H1 (cell line): ENCODE measurements around the gene SMTN. TPM values are rescaled to one million over a fixed set of nuclear protein-coding genes. Genes with fewer than 3 reads are reported as not detected.

Experiments used
- CTCF ChIA-PET: fragments of 300-600 bp; sonication (Branson Sonifier 250); formaldehyde crosslinking; loops from one replicate; lab custom pipeline; 2021; ENCODE audit not compliant: partially characterized antibody; lab: Charles Lee
- POLR2A ChIA-PET: fragments of 300-600 bp; sonication (Branson Sonifier 250); formaldehyde crosslinking; loops from one replicate; lab custom pipeline; 2021; ENCODE audit warnings: inconsistent platforms; ENCODE audit not compliant: partially characterized antibody; lab: Charles Lee
- DNase-seq, 2 experiments: peaks; one replicate each; pipeline versions ENCODE4 v3.0.0 to v3.0.0-alpha.2; 2010 to 2022; ENCODE audit warnings: low spot score in 2 of 2, low read depth in 1 of 2, mixed read lengths in 1 of 2
- FAIRE-seq: peaks from 2 replicates; lab custom pipeline; 2011; peaks lifted over from hg19 to GRCh38; lab: Jason Lieb, UNC
- H2AFZ ChIP-seq: 2 replicates; pipeline ENCODE4 v1.8.1; 2012; ENCODE audit warnings: low read length, inconsistent platforms
- H2AK5ac ChIP-seq: 2 replicates; pipeline ENCODE4 v1.6.1; 2013; ENCODE audit warnings: low read depth, low read length
- H2BK120ac ChIP-seq: replicated peaks from 2 replicates; pipeline ENCODE3; 2013; ENCODE audit warnings: low read depth, low read length, inconsistent platforms
- H2BK12ac ChIP-seq: 2 replicates; pipeline ENCODE4 v1.6.1; 2013; ENCODE audit warnings: low read depth, low read length
- H2BK15ac ChIP-seq: 2 replicates; pipeline ENCODE4 v1.6.1; 2013; ENCODE audit warnings: low read length
- H2BK20ac ChIP-seq: 2 replicates; pipeline ENCODE4 v1.6.1; 2013; ENCODE audit warnings: low read length
- H2BK5ac ChIP-seq: 2 replicates; pipeline ENCODE4 v1.6.1; 2013; ENCODE audit warnings: low read depth, low read length
- H3K14ac ChIP-seq: 2 replicates; pipeline ENCODE4 v1.6.1; 2013; ENCODE audit warnings: inconsistent platforms; ENCODE audit not compliant: insufficient read length
- H3K18ac ChIP-seq: 2 replicates; pipeline ENCODE4 v1.6.1; 2013; ENCODE audit warnings: low read length; ENCODE audit errors: extremely low read depth
- H3K23ac ChIP-seq: 2 replicates; pipeline ENCODE4 v1.6.1; 2013; ENCODE audit warnings: inconsistent platforms; ENCODE audit not compliant: insufficient read length
- H3K23me2 ChIP-seq: 2 replicates; pipeline ENCODE4 v1.6.1; 2013; ENCODE audit warnings: low read depth, low read length
- H3K27ac ChIP-seq: 2 replicates; pipeline ENCODE4 v1.6.1; 2011; ENCODE audit warnings: low read depth, low read length, inconsistent platforms
- H3K27me3 ChIP-seq, 4 experiments: replicated peaks in 1 of 4; 1 replicate in 1 of 4; 2 replicates in 3 of 4; pipeline versions ENCODE4 v1.6.1 to v1.8.1; 2011 to 2013; ENCODE audit warnings: low read length in 3 of 4, mild to moderate bottlenecking in 3 of 4, inconsistent platforms in 2 of 4, mixed read lengths in 2 of 4, moderate library complexity in 1 of 4; ENCODE audit not compliant: control insufficient read depth in 3 of 4, insufficient read depth in 3 of 4; ENCODE audit errors: extremely low read depth in 1 of 4
- H3K36me3 ChIP-seq, 4 experiments: 2 replicates each; pipeline versions ENCODE4 v1.6.1 to v1.8.1; 2011 to 2013; ENCODE audit warnings: mild to moderate bottlenecking in 4 of 4, low read length in 3 of 4, moderate library complexity in 2 of 4, control low read depth in 1 of 4, inconsistent platforms in 1 of 4; ENCODE audit not compliant: insufficient read depth in 4 of 4, control insufficient read depth in 2 of 4
- H3K4ac ChIP-seq: replicated peaks from 2 replicates; pipeline ENCODE3; 2013; ENCODE audit warnings: low read length, low read depth, mixed read lengths, inconsistent platforms; ENCODE audit not compliant: insufficient read length
- H3K4me1 ChIP-seq, 4 experiments: replicated peaks in 1 of 4; 1 replicate in 1 of 4; 2 replicates in 3 of 4; pipeline versions ENCODE4 v1.6.1 to v1.8.1; 2011 to 2013; ENCODE audit warnings: low read length in 3 of 4, inconsistent platforms in 2 of 4, mixed read lengths in 1 of 4; ENCODE audit not compliant: insufficient read depth in 4 of 4, control insufficient read depth in 3 of 4
- H3K4me2 ChIP-seq, 2 experiments: 2 replicates each; pipeline versions ENCODE4 v1.6.1 to v1.8.1; 2011 to 2013; ENCODE audit warnings: low read depth in 2 of 2, low read length in 2 of 2, control low read depth in 1 of 2, inconsistent platforms in 1 of 2, mild to moderate bottlenecking in 1 of 2; ENCODE audit not compliant: insufficient read depth in 1 of 2
- H3K4me3 ChIP-seq, 4 experiments: fragments of 200-600, 300-600 bp in 1 of 4; sonication (generic), shearing (Covaris generic), sonication (Bioruptor Twin) in 1 of 4; 2 replicates each; pipeline versions ENCODE4 v1.5.1 to v1.8.1; 2011 to 2016; ENCODE audit warnings: low read length in 4 of 4, low read depth in 3 of 4, control low read depth in 2 of 4, inconsistent platforms in 2 of 4, mild to moderate bottlenecking in 2 of 4, mixed read lengths in 1 of 4, moderate library complexity in 1 of 4; ENCODE audit not compliant: insufficient read depth in 2 of 4; ENCODE audit errors: extremely low read depth in 1 of 4
- H3K56ac ChIP-seq: replicated peaks from 2 replicates; pipeline ENCODE3; 2013; ENCODE audit warnings: low read depth, mild to moderate bottlenecking, mixed read lengths, low read length, inconsistent platforms; ENCODE audit not compliant: insufficient read length
- H3K79me1 ChIP-seq: 2 replicates; pipeline ENCODE4 v1.6.1; 2013; ENCODE audit warnings: low read depth, low read length, control low read depth
- H3K79me2 ChIP-seq, 2 experiments: 2 replicates each; pipeline versions ENCODE4 v1.6.1 to v1.8.1; 2012 to 2013; ENCODE audit warnings: low read length in 2 of 2, mild to moderate bottlenecking in 2 of 2, inconsistent platforms in 1 of 2; ENCODE audit not compliant: insufficient read depth in 2 of 2, control insufficient read depth in 1 of 2
- H3K9ac ChIP-seq, 4 experiments: replicated peaks in 1 of 4; 1 replicate in 1 of 4; 2 replicates in 3 of 4; pipeline versions ENCODE4 v1.6.1 to v1.8.1; 2011 to 2013; ENCODE audit warnings: low read depth in 3 of 4, low read length in 3 of 4, control low read depth in 2 of 4, mild to moderate bottlenecking in 2 of 4, moderate library complexity in 2 of 4, inconsistent platforms in 1 of 4; ENCODE audit errors: extremely low read depth in 1 of 4
- H3K9me3 ChIP-seq, 2 experiments: 2 replicates each; pipeline versions ENCODE4 v1.6.1 to v1.8.1; 2012 to 2013; ENCODE audit warnings: mild to moderate bottlenecking in 2 of 2, moderate library complexity in 2 of 2, control low read depth in 1 of 2, inconsistent platforms in 1 of 2, low read depth in 1 of 2, low read length in 1 of 2, mixed read lengths in 1 of 2; ENCODE audit not compliant: insufficient read depth in 2 of 2
- H4K20me1 ChIP-seq, 2 experiments: replicated peaks in 1 of 2; 2 replicates each; pipeline versions ENCODE3 to v1.8.1; 2011 to 2013; ENCODE audit warnings: inconsistent platforms in 2 of 2, low read length in 2 of 2, mild to moderate bottlenecking in 1 of 2; ENCODE audit not compliant: insufficient read depth in 2 of 2, control insufficient read depth in 1 of 2
- H4K5ac ChIP-seq: 2 replicates; pipeline ENCODE4 v1.6.1; 2013; ENCODE audit warnings: low read length, low read depth, mixed read lengths, inconsistent platforms; ENCODE audit not compliant: insufficient read length
- H4K8ac ChIP-seq: 2 replicates; pipeline ENCODE4 v1.8.0; 2013; ENCODE audit warnings: mild to moderate bottlenecking, moderate library complexity, low read length, inconsistent platforms; ENCODE audit not compliant: insufficient read depth; ENCODE audit errors: extremely low read depth
- H4K91ac ChIP-seq: replicated peaks from 2 replicates; pipeline ENCODE3; 2013; ENCODE audit warnings: low read length, mixed read lengths, inconsistent platforms; ENCODE audit not compliant: insufficient read length
- NRF1 ChIP-seq: IDR thresholded peaks from 2 replicates; pipeline ENCODE4 v1.6.1; 2011; ENCODE audit warnings: mild to moderate bottlenecking, low read depth, low read length, improper control_type of control experiment
- POU5F1 ChIP-seq: IDR thresholded peaks from 2 replicates; pipeline ENCODE4 v1.6.1; 2011; ENCODE audit warnings: low read depth, mild to moderate bottlenecking, low read length, moderate library complexity
- TAF7 ChIP-seq: optimal IDR thresholded peaks from 2 replicates; pipeline ENCODE3; 2011; ENCODE audit warnings: low read depth, mild to moderate bottlenecking, inconsistent platforms, low read length, moderate library complexity, borderline replicate concordance
- WGBS, 2 experiments: shearing (Covaris generic) in 1 of 2; methylation state at CpG; one replicate each; pipeline versions ENCODE4 v1.1.6 to v1.1.7; 2013 to 2015; ENCODE audit warnings: low lambda C conversion rate in 2 of 2, mixed read lengths in 2 of 2, inconsistent platforms in 1 of 2, low coverage in 1 of 2, missing lambda C conversion rate in 1 of 2; ENCODE audit not compliant: insufficient replicate concordance in 2 of 2, insufficient coverage in 1 of 2, insufficient read length in 1 of 2; ENCODE audit errors: extremely low coverage in 1 of 2, missing lambda C conversion rate in 1 of 2; 5-methylcytosine and 5-hydroxymethylcytosine counted together
- polyA plus RNA-seq, 7 experiments: library from polyadenylated mRNA; depleted of rRNA in 3 of 7; stranded (reverse) in 5 of 7; unstranded in 2 of 7; fragments of >200 nt in 5 of 7; fragments of 200-250 nt in 2 of 7; gene quantifications; 1 replicate in 5 of 7; 2 replicates in 1 of 7; 4 replicates in 1 of 7; pipeline versions ENCODE4 v1.2.1 to v1.2.3, GENCODE V29; 2011 to 2013; ENCODE audit warnings: missing spikeins in 2 of 7, mixed read lengths in 2 of 7
- total RNA-seq: library from RNA; stranded (reverse); fragmentation: NEBNext Ultra II Directional; extraction: Animal tissue kit (Norgen Biotek cat#: 25700); gene quantifications from 2 replicates; pipeline ENCODE4 v1.2.1, GENCODE V29; 2021
- TF ChIP-seq, protein P1 (sequence below): IDR thresholded peaks from 2 replicates; pipeline ENCODE4 v1.6.1; 2011; ENCODE audit warnings: low read depth, mild to moderate bottlenecking, low read length; ENCODE audit not compliant: insufficient read depth

SMTN gene
- total and polyA plus RNA-seq, 2 of the 8 experiments (the other 6 are each of a cell fraction or from before 2014, with no cell fraction given) = 12.3 to 20.8 TPM

- DNase-seq (no peak), FAIRE-seq (no peak)
- Histone ChIP-seq H3K23ac (no peak overlapping the region), H3K36me3 (peaks cover 0 to 2% (median 0%) of the 10 kb centered on the region in 4 experiments; a peak in 2 of 8 replicates), H3K56ac (no peak overlapping the region), H3K18ac (no peak overlapping the region), H4K91ac (peak overlapping the region; percentile 3), H2AFZ (no peak overlapping the region), H2BK20ac (peak overlapping the region; percentile 84), H3K79me2 (peaks cover 0 to 20% of the 10 kb centered on the region in 2 experiments; a peak in 3 of 4 replicates), H3K4me3 (no peak overlapping the region), H4K20me1 (peaks cover 4 to 8% of the 10 kb centered on the region in 2 experiments), H4K5ac (no peak overlapping the region), H3K27me3 (0 out of 7 replicates have a peak, but pooled peaks cover 0 to 3% (median 0%) of the 10 kb centered on the region in 4 experiments), H4K8ac (no peak overlapping the region), H3K79me1 (peaks cover 15% of the 10 kb centered on the region; the same call in 1 of the 2 replicates), H2BK120ac (no peak overlapping the region), H3K4me1 (peaks cover 7 to 25% (median 17%) of the 10 kb centered on the region in 4 experiments), H3K27ac (no peak overlapping the region), H2BK15ac (peak overlapping the region; percentile 40; the same call in 1 of the 2 replicates), H2BK5ac (peak overlapping the region; percentile 66; the same call in 1 of the 2 replicates), H3K9me3 (peaks cover 0 to under 1% of the 10 kb centered on the region in 2 experiments; a peak in 1 of 4 replicates), H3K4me2 (no peak overlapping the region), H3K14ac (no peak overlapping the region), H3K23me2 (peaks cover 12% of the 10 kb centered on the region), H3K9ac (no peak overlapping the region), H3K4ac (no peak overlapping the region), H2AK5ac (no peak overlapping the region), H2BK12ac (peak overlapping the region; percentile 86; the same call in 1 of the 2 replicates)
- ChIA-PET CTCF (interaction anchor here (0.6 to 11.9 kb wide), 8 partner anchors 9 to 201 kb away, joined by 3 to 124 read pairs (median 5); partner anchors contain the start of gene SELENOM), POLR2A (interaction anchor here (1.0 to 1.5 kb wide), 3 partner anchors 16 to 57 kb away, joined by 3 to 4 read pairs (median 4); no protein-coding TSS in a partner anchor)
- 91% methylated on average over 4 of the region's 4 CpGs; no CpG with 5 or more reads in 1 of the 2 experiments for WGBS, 2 experiments
- TF ChIP-seq POU5F1 (no peak), NRF1 (no peak), TAF7 (no peak)
- TF ChIP-seq, protein P1, sequence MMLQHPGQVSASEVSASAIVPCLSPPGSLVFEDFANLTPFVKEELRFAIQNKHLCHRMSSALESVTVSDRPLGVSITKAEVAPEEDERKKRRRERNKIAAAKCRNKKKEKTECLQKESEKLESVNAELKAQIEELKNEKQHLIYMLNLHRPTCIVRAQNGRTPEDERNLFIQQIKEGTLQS = no peak
These were observed 61.2 kb downstream of the SMTN start for GRCh38 chr22:31142285-31142684.
